Esophagus muscularis mucosa (tissue), 4 donors: ENCODE measurements around the gene TRIP11. TPM values are rescaled to one million over a fixed set of nuclear protein-coding genes. Genes with fewer than 3 reads are reported as not detected.

Source experiments
- DNase-seq: peaks from one replicate; pipeline ENCODE4 v3.0.0-alpha.2; 2017; ENCODE audit errors: extremely low spot score
- H3K27ac ChIP-seq, 4 donors: fragments of 200-600 bp; sonication (generic); replicated peaks in 1 of 4; 1 replicate in 3 of 4; 2 replicates in 1 of 4; pipeline ENCODE4 v1.5.1; 2016 to 2019; ENCODE audit warnings: mild to moderate bottlenecking in 1 of 4
- H3K27me3 ChIP-seq, 4 donors: fragments of 200-600 bp; sonication (generic); one replicate each; pipeline versions ENCODE4 v1.5.1 to v1.6.0; 2016 to 2019
- H3K36me3 ChIP-seq, 4 donors: fragments of 200-600 bp; sonication (generic); one replicate each; pipeline ENCODE4 v1.5.1; 2016 to 2019
- H3K4me1 ChIP-seq, 4 donors: fragments of 200-600 bp; sonication (generic); one replicate each; pipeline ENCODE4 v1.5.1; 2016 to 2019
- H3K4me3 ChIP-seq, 4 donors: fragments of 200-600 bp; sonication (generic); 1 replicate in 2 of 4; 2 replicates in 2 of 4; pipeline ENCODE4 v1.5.1; 2016 to 2019; ENCODE audit warnings: mild to moderate bottlenecking in 4 of 4, moderate library complexity in 1 of 4
- H3K9me3 ChIP-seq, 4 donors: fragments of 200-600 bp; sonication (generic); 1 replicate in 3 of 4; 2 replicates in 1 of 4; pipeline ENCODE4 v1.5.1; 2016 to 2019
- EP300 ChIP-seq: sonication (generic); formaldehyde crosslinking; IDR thresholded peaks from one replicate; pipeline ENCODE4 v1.6.1; 2017; ENCODE audit warnings: antibody characterized with exemption
- POLR2A ChIP-seq: fragments of 450-650 bp; IDR thresholded peaks from one replicate; pipeline ENCODE4 v1.6.1; 2017; ENCODE audit warnings: antibody characterized with exemption, moderate library complexity, mild to moderate bottlenecking, low read depth
- POLR2AphosphoS5 ChIP-seq, 2 donors: sonication (generic); formaldehyde crosslinking; IDR thresholded peaks; one replicate each; pipeline ENCODE4 v1.6.1; 2017; ENCODE audit warnings: antibody characterized with exemption in 2 of 2
- WGBS: methylation state at CpG from one replicate; pipeline ENCODE4 v1.1.5; 2018; 5-methylcytosine and 5-hydroxymethylcytosine counted together
- intact Hi-C: fragments of 100-400 bp; cut with DNase I; formaldehyde crosslinking; loops from one replicate; pipeline ENCODE4 v1.15.1; 2023
- total RNA-seq, 4 donors: library from RNA; depleted of rRNA; stranded (reverse); fragments of >200 nt; gene quantifications; one replicate each; pipeline versions ENCODE4 v1.1.0 to v1.2.1, GENCODE V29; 2016
- TF ChIP-seq, protein P1 (sequence below), 3 experiments: fragments of 200-600 bp in 2 of 3; fragments of 450-650 bp in 1 of 3; sonication (generic) in 2 of 3; IDR thresholded peaks; one replicate each; pipeline ENCODE4 v1.5.1; 2017 to 2019; ENCODE audit warnings: antibody characterized with exemption in 3 of 3, mild to moderate bottlenecking in 2 of 3, moderate library complexity in 1 of 3

The TRIP11 gene
- total RNA-seq, 4 donors from 2014 or later, result 24.0 to 36.2 (median 29.6) TPM

- intact Hi-C loops, result no loop called here
- H3K27me3 ChIP-seq, result no peaks in the 10 kb centered on the region
- no peaks in the 10 kb centered on the region for H3K4me1 ChIP-seq
- H3K9me3 ChIP-seq, result no peaks in the 10 kb centered on the region
- H3K36me3 ChIP-seq, result peaks cover 42 to 94% (median 74%) of the 10 kb centered on the region in 4 donors
- H3K27ac ChIP-seq, result no peak overlapping the region
- no peak for DNase-seq
- no peak overlapping the region for H3K4me3 ChIP-seq
- TF ChIP-seq POLR2A (no peak), EP300 (no peak), POLR2AphosphoS5 (IDR thresholded peaks at IDR 0.05) (no peak)
- TF ChIP-seq, protein P1, sequence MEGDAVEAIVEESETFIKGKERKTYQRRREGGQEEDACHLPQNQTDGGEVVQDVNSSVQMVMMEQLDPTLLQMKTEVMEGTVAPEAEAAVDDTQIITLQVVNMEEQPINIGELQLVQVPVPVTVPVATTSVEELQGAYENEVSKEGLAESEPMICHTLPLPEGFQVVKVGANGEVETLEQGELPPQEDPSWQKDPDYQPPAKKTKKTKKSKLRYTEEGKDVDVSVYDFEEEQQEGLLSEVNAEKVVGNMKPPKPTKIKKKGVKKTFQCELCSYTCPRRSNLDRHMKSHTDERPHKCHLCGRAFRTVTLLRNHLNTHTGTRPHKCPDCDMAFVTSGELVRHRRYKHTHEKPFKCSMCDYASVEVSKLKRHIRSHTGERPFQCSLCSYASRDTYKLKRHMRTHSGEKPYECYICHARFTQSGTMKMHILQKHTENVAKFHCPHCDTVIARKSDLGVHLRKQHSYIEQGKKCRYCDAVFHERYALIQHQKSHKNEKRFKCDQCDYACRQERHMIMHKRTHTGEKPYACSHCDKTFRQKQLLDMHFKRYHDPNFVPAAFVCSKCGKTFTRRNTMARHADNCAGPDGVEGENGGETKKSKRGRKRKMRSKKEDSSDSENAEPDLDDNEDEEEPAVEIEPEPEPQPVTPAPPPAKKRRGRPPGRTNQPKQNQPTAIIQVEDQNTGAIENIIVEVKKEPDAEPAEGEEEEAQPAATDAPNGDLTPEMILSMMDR (IDR thresholded peaks at IDR 0.05), result no peak
- WGBS, result 82% methylated on average over 4 of the region's 4 CpGs
Observed at GRCh38 chr14:92012121-92012748, 27.6 kb downstream of the TRIP11 start.

GRCh38 chr14:92010644-92011043 is 29.2 kb downstream of the TRIP11 start:
- Histone ChIP-seq H3K36me3 (peaks cover 41 to 94% (median 76%) of the 10 kb centered on the region in 4 donors), H3K27me3 (no peaks in the 10 kb centered on the region), H3K4me3 (no peak overlapping the region), H3K9me3 (no peaks in the 10 kb centered on the region), H3K27ac (no peak overlapping the region), H3K4me1 (no peaks in the 10 kb centered on the region)
- no peak for DNase-seq
- WGBS, result 95% methylated on average over 3 of the region's 3 CpGs
- TF ChIP-seq POLR2A (no peak), POLR2AphosphoS5 (IDR thresholded peaks at IDR 0.05) (no peak), EP300 (no peak)
- TF ChIP-seq, protein P1 (IDR thresholded peaks at IDR 0.05), result no peak
- intact Hi-C loops, result no loop called here

DNA sequence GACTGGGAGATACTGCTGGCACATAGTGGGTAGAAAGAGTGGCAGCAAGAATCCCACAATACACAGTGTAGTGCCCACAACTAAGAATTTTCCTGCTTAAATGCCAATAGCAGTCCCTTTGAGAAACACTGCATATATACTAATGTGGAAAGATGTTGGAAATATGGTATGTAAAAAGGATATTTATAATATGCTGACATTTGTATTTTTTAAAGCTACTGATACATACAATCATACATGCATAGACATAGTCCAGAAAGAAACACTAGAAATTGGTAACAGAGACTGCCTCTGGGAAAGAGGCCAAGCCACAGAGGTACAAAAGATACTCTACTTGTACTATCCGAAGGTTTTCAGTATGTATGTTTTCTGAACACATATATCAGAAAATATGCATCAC is 30.3 kb downstream of the TRIP11 start:
- no peaks in the 10 kb centered on the region for H3K27me3 ChIP-seq
- no peak for DNase-seq
- H3K36me3 ChIP-seq, result peaks cover 35 to 94% (median 72%) of the 10 kb centered on the region in 4 donors
- intact Hi-C loops, result no loop called here
- no peaks in the 10 kb centered on the region for H3K9me3 ChIP-seq
- no peak overlapping the region for H3K27ac ChIP-seq
- 66% methylated on average over 1 of the region's 1 CpG for WGBS
- no peaks in the 10 kb centered on the region for H3K4me1 ChIP-seq
- no peak overlapping the region for H3K4me3 ChIP-seq
- TF ChIP-seq POLR2AphosphoS5 (IDR thresholded peaks at IDR 0.05) (no peak), POLR2A (no peak), EP300 (no peak)
- TF ChIP-seq, protein P1 (IDR thresholded peaks at IDR 0.05), result no peak

- TF ChIP-seq POLR2AphosphoS5 (IDR thresholded peaks at IDR 0.05), result no peak
- TF ChIP-seq, protein P1 (IDR thresholded peaks at IDR 0.05), result no peak
Observed at GRCh38 chr14:92005019-92005418, 34.8 kb downstream of the TRIP11 start.

GRCh38 chr14:92004062-92004461 is 35.8 kb downstream of the TRIP11 start:
- peaks cover 0 to 10% (median 7%) of the 10 kb centered on the region in 4 donors for H3K4me1 ChIP-seq
- no peak for DNase-seq
- no peak overlapping the region for H3K27ac ChIP-seq
- no peaks in the 10 kb centered on the region for H3K27me3 ChIP-seq
- intact Hi-C loops, result no loop called here
- H3K4me3 ChIP-seq, result no peak overlapping the region
- WGBS, result 96% methylated on average over 2 of the region's 2 CpGs
- H3K9me3 ChIP-seq, result no peaks in the 10 kb centered on the region
- H3K36me3 ChIP-seq, result peaks cover 16 to 62% (median 40%) of the 10 kb centered on the region in 4 donors
- TF ChIP-seq POLR2A, result no peak
- no peak for TF ChIP-seq EP300
- TF ChIP-seq, protein P1 (IDR thresholded peaks at IDR 0.05), result no peak
- no peak for TF ChIP-seq POLR2AphosphoS5 (IDR thresholded peaks at IDR 0.05)

More at GRCh38 chr14:92005019-92005418, 34.8 kb downstream of the TRIP11 start:
- Histone ChIP-seq H3K9me3 (no peaks in the 10 kb centered on the region), H3K27ac (no peak overlapping the region), H3K4me3 (no peak overlapping the region), H3K27me3 (no peaks in the 10 kb centered on the region), H3K4me1 (peaks cover 0 to 4% (median 1%) of the 10 kb centered on the region in 4 donors), H3K36me3 (peaks cover 20 to 66% (median 44%) of the 10 kb centered on the region in 4 donors)
- intact Hi-C loops, result no loop called here
- WGBS, result 94% methylated on average over 5 of the region's 5 CpGs
- no peak for DNase-seq
